ENCODE results near the gene CCNL2. TPM values are rescaled to one million over a fixed set of nuclear protein-coding genes. Genes with fewer than 3 reads are reported as not detected.

Gene CCNL2
- total and polyA plus RNA-seq, 9 donors: 71.1 to 245 (median 196) TPM

DNA sequence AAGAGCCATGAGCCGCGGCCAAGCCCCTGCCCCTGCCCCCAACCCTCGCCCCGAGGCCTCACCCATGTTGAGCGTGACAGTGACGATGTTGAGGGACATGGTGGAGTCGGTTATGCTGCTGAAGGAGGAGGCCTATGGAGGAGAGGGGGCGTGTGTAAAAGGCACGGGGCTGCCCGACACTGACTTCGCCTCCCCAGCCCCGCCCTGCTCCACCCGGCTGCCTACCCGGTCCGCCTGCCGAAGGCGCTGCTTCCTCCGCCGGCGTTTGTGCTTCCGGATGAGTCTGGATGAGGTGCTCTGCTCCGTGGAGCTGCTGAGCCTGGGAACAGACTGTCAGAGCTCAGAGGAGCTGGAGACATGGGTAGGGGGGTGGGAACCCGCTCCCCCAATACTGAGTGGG is 59.0 kb downstream of the CCNL2 start:
- WGBS, 3 donors: 87 to 90% (median 89%) methylated on average over 23 of the region's 23 CpGs

DNA sequence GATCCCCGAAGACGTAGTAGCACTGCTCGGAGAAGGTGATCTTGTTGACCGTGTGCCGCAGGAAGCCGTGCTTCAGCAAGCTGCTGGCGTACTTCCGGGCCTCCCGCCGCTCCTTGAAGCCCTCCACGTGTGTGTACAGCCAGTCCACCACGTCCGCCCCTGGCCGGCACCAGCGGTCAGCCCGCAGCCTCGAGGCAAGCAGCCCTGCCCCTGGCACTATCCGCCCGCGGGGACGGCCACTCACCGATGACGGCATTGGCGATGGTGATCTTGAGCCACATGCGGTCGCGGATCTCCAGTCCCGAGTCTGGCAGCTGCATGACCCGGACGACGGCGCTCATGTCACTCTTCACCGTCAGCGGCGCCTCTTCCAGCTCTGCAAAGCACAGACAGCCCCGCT is 60.9 kb downstream of the CCNL2 start:
- DNase-seq: no peak
- TF ChIP-seq POLR2A (IDR thresholded peaks at IDR 0.05): no peak
- no peak for TF ChIP-seq CTCF (IDR thresholded peaks at IDR 0.05)
- no peak for TF ChIP-seq EP300 (IDR thresholded peaks at IDR 0.05)
- 90 to 93% (median 92%) methylated on average over 36 of the region's 36 CpGs for WGBS, 3 donors
- Histone ChIP-seq H3K27me3 (no peaks in the 10 kb centered on the region), H3K27ac (no peak overlapping the region), H3K4me1 (ENCODE audit: insufficient read depth) (no peaks in the 10 kb centered on the region), H3K9me3 (no peaks in the 10 kb centered on the region), H3K36me3 (no peaks in the 10 kb centered on the region), H3K4me3 (no peak overlapping the region)
- intact Hi-C loops (cut with DNase I): no loop called here

More for the DNA sequence above, 59.0 kb downstream of the CCNL2 start:
- intact Hi-C loops (cut with DNase I): no loop called here
- no peak for DNase-seq
- H3K36me3 ChIP-seq: no peaks in the 10 kb centered on the region
- H3K27ac ChIP-seq: no peak overlapping the region
- no peaks in the 10 kb centered on the region for H3K9me3 ChIP-seq
- no peaks in the 10 kb centered on the region for H3K27me3 ChIP-seq
- TF ChIP-seq CTCF (IDR thresholded peaks at IDR 0.05) (no peak), EP300 (IDR thresholded peaks at IDR 0.05) (no peak)
- H3K4me3 ChIP-seq: no peak overlapping the region
- no peaks in the 10 kb centered on the region for H3K4me1 ChIP-seq (ENCODE audit: insufficient read depth)

GRCh38 chr1:1337793-1338147 is 61.4 kb downstream of the CCNL2 start:
- WGBS, 3 donors: 78 to 85% (median 79%) methylated on average over 18 of the region's 18 CpGs

GRCh38 chr1:1336931-1337792 is 62.0 kb downstream of the CCNL2 start:
- intact Hi-C loops (cut with DNase I): no loop called here
- no peaks in the 10 kb centered on the region for H3K9me3 ChIP-seq
- no peaks in the 10 kb centered on the region for H3K36me3 ChIP-seq
- H3K27me3 ChIP-seq: no peaks in the 10 kb centered on the region
- TF ChIP-seq CTCF (IDR thresholded peaks at IDR 0.05) (no peak), POLR2A (IDR thresholded peaks at IDR 0.05) (no peak), EP300 (IDR thresholded peaks at IDR 0.05) (no peak)
- H3K27ac ChIP-seq: no peak overlapping the region
- H3K4me1 ChIP-seq (ENCODE audit: insufficient read depth): no peaks in the 10 kb centered on the region
- no peak for DNase-seq
- 94 to 96% (median 95%) methylated on average over 32 of the region's 32 CpGs for WGBS, 3 donors
- H3K4me3 ChIP-seq: no peak overlapping the region

More at GRCh38 chr1:1337793-1338147, 61.4 kb downstream of the CCNL2 start:
- TF ChIP-seq EP300 (IDR thresholded peaks at IDR 0.05) (no peak), POLR2A (IDR thresholded peaks at IDR 0.05) (no peak), CTCF (IDR thresholded peaks at IDR 0.05) (no peak)
- Histone ChIP-seq H3K9me3 (no peaks in the 10 kb centered on the region), H3K27me3 (no peaks in the 10 kb centered on the region), H3K27ac (no peak overlapping the region), H3K36me3 (no peaks in the 10 kb centered on the region), H3K4me1 (ENCODE audit: insufficient read depth) (no peaks in the 10 kb centered on the region), H3K4me3 (no peak overlapping the region)
- no peak for DNase-seq
- intact Hi-C loops (cut with DNase I): no loop called here

Measured in ovary (tissue), 9 donors.